KBM-7 (cell line): ENCODE results near the gene TYW5.

Source experiments
- DNase-seq: peaks from one replicate; pipeline ENCODE4 v3.0.0-alpha.2; 2015
- in situ Hi-C: fragments of 300-500 bp; cut with MboI; formaldehyde crosslinking; loops from 2 replicates; pipeline ENCODE4 v1.14.3; 2020; ENCODE audit warnings: low sequenced_read_pairs, low pct_unique_long_range_greater_than_20kb, mixed read lengths

Gene TYW5, protein sequence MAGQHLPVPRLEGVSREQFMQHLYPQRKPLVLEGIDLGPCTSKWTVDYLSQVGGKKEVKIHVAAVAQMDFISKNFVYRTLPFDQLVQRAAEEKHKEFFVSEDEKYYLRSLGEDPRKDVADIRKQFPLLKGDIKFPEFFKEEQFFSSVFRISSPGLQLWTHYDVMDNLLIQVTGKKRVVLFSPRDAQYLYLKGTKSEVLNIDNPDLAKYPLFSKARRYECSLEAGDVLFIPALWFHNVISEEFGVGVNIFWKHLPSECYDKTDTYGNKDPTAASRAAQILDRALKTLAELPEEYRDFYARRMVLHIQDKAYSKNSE

DNA sequence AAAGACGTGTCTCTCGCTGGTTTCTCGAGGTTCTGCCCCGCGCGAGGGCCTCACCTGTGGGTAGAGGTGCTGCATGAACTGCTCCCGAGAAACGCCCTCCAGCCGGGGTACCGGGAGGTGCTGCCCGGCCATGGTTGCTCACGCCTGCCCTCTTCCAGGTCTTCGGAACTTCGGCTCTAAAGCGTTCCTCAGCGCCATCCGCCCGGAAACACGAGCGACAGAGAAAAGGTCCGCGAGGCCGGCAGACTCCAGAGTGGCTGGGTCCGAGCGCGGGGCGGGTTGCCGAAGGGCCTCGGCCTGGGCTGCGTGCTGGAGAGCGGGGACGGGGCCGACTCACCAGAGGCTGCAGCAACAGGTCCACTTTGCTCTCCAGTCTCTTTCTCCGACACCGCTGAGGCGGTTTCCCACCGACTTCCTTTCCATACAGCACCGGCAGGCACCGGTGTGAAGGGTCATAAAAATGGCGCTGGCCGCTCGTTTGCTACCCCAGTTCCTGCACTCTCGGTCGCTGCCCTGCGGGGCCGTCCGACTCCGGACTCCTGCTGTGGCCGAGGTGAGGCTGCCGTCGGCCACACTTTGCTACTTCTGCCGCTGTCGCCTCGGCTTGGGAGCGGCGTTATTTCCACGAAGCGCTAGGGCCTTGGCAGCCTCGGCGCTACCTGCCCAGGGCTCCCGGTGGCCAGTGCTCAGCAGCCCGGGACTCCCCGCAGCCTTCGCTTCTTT lies at the start of gene TYW5, which contains the start of gene MAIP1:
Gene TYW5 (minus strand): TSS at position 153 of the 723 bp plus-strand sequence. CDS start 21 bp downstream, at position 132.
Gene MAIP1 (plus strand): TSS at position 244 of the 723 bp plus-strand sequence. CDS start 217 bp downstream, at position 461.
- DNase-seq, result peak; percentile 89
- in situ Hi-C loops, result no loop called here

DNA sequence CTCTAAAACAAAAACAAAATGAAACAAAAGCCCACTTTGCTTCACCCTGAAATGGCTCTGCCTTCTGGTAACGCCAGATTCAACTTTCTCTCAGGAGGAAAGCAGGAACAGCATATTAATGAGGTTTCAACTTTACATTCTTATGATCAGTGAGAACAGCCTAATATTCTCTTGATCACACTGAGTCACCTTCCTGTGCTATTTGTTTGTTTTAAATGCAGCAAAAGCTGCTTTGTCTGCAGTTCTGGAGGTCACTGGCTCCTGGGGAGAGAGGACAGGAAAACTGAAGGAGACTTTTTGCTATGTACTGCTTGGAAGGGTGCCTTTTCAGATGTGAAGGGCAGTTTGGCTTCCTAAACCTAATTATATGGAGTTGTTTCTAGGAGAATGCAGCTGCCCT lies 48.2 kb upstream of the TYW5 start:
- in situ Hi-C loops, result no loop called here
- DNase-seq, result no peak

DNA sequence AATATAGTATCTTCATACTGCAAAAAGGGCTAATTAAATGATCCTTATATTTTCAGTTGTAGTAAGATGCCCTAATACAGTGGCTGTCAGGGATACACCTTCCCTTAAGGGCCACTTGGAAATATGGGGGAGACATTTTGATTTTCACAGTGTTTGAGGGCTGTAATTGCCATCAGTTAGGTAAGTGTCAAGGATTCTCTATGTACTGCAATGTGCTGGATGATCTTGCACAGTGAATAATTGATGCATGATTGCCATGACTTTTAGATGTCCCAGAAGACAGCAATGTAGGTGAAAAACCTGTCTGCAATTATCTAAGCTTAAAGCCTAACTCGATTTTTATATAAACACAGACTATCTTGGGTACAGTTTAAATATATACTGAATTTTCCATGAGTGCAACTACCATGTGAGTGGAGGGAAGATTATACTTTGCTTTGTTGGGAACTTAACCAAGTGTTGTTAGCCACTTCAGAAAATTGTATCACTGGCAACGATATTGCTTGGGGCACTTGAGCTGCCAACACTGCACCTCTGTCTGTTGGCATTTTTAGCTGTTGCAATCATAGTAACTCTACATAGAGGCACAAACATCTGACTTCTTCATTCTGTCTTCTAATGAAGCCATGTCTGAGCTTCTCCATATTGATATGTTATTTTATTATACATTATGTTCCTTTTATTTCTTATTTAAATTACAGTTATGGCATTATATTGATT lies 45.3 kb upstream of the TYW5 start:
- in situ Hi-C loops, result no loop called here
- no peak for DNase-seq

DNA sequence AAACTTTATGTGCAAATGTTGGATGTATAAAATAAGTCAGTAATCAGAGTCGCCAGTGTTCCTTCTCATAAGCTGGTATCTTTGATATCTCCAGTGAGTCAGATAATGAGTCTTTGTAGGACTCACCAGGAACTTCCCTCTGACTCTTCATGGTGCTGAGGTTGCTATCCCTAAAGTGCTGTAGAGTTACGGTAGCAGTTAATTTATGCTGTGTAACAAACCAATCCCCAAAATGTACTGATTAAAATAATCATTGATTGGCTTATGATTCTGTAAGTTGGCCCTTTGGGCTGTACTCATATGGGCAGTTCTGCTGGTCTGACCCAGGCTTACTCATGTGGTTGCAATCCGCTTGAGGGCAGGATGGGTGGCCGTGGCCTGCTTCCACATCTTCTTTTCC lies 43.9 kb upstream of the TYW5 start:
- in situ Hi-C loops, result loop anchor here (25.0 kb wide), 1 partner anchor 713 kb away; no protein-coding TSS in a partner anchor
- no peak for DNase-seq

DNA sequence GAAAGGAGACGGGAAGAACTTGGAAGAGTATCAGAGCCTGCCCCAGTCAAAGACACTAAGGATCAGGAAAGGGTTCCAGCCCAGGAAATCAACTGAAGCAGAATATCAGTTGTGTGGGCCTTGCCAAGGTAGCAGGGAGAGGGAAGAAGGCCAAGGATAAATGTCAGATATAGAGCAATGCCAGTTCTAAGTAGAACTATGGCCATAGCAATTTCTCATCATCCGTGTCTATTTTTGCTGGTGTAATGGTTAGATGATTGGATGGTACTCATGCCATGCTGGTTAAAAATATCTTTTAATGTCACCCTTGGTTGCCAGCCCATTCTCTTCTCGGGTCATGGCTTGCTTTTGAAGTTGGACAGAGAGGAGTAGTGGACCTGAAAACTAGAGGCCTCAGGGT lies 42.0 kb upstream of the TYW5 start:
- in situ Hi-C loops, result loop anchor here (25.0 kb wide), 1 partner anchor 715 kb away; no protein-coding TSS in a partner anchor
- no peak for DNase-seq

DNA sequence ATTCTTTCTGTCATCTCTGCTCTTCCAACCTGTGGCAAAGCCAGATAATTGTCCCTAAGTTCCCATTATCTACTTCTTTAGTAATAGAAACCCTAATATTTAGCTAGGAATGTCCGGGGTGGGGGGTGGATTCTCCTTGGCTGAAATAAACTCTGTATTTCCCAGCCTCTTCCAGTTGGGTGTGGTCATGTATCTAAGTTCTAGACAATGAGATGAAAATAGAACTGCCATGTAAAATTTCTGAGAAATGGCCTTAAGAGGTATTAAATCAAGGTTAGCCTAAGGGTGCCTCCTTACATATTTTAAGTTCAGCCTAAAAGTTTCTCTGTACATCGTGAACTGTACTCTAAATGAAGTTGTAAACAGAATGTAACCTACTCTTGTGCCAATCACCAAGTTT lies 39.6 kb upstream of the TYW5 start:
- in situ Hi-C loops, result loop anchor here (25.0 kb wide), 1 partner anchor 717 kb away; no protein-coding TSS in a partner anchor
- DNase-seq, result no peak

DNA sequence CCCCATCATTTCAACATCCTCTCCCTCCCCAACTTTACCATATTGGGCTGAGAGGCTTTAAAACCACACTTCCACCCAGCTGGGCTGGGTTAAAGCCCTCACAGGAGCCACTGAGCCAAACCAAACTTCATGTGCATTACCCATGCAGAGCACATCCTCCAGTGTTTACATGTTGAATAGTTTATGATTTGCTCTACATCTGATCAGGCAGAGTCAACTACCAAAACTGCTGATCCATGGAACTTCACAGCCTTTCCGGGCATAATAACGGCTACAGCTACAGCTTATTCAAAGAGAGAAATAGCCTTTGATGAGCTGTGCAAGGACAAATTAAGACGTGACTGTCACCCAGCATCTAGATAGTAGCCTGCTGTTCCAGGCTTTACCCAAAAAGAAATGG lies 39.1 kb upstream of the TYW5 start:
- in situ Hi-C loops, result loop anchor here (25.0 kb wide), 1 partner anchor 718 kb away; no protein-coding TSS in a partner anchor
- DNase-seq, result no peak

DNA sequence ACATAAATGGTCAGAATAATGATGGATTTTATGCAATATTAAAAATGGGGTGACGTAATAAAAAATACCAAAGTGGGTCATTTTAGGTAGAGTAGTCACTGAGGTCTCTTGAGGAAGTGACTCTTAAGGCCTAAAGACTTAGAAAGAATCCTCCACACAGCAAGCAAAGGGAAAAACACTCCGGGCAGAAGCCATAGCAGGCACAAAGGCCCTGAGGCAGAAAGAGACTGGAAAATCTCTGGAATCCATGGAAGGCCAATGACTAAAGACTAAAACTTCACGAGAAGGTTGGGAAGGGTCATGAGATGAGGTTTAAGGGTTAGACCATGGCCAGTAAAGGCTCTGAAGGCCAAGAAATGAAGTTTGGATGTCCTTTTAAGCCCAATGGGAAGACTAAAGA lies 37.0 kb upstream of the TYW5 start:
- no peak for DNase-seq
- in situ Hi-C loops, result loop anchor here (25.0 kb wide), 1 partner anchor 720 kb away; no protein-coding TSS in a partner anchor

DNA sequence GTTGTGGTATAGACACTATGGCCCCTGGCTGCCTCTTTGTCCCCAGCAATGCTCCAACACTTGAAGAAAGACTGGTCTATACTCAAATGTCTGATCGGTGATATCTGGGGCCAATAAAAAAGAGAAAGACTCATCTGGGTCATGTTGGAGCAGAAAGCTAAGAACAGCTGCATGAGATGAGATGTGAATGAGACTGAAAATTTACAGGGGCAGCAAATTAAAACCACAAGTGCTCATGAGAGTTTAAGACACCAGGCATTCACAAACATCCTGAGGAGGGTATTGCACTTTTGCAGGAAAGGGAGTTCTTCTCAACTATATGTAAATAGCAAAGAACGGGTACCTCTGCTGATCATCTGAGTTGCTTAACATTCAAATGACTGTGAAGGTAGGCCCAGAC lies 36.4 kb upstream of the TYW5 start:
- in situ Hi-C loops, result loop anchor here (25.0 kb wide), 1 partner anchor 721 kb away; no protein-coding TSS in a partner anchor
- DNase-seq, result no peak

DNA sequence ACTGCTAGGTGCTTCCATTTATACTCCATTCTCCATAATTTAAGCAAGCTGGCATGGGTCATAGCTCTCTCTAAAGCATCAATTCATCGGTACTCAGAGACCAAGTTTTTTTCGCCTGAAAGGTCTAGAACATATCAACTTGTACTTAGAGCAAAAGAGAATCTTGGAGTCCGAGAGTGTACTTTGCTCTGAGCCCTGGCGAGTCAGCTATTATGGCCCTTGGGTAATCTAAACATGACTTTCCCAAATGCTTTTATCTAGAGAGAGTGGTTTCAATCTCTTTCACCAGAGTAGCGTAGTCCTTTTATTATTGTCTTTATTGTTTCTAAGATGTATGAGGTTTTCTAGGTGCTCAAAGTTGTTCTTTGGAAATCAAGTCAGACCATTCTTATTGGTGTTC lies 34.5 kb upstream of the TYW5 start:
- DNase-seq, result no peak
- in situ Hi-C loops, result loop anchor here (25.0 kb wide), 1 partner anchor 722 kb away; no protein-coding TSS in a partner anchor

DNA sequence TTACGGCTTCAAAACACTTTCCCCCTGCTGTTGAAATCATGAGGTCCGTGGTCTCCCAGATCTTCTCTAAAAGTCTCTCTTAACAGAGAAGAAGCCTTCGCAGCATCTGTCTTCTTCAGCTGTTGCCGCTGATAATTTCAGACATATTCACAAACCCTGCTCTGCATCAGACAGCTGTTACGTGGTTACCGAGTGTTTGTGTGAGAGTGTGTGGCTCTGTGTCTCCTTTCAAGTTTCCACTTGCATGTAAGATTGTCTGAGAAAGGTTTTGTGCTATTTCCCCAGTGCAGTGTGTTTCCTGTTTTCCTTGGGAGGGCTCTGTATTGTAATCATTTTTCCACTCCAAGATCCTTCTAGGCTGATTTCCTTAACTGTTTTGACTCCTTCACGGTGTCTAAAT lies 32.9 kb upstream of the TYW5 start:
- DNase-seq, result peak; percentile 60

DNA sequence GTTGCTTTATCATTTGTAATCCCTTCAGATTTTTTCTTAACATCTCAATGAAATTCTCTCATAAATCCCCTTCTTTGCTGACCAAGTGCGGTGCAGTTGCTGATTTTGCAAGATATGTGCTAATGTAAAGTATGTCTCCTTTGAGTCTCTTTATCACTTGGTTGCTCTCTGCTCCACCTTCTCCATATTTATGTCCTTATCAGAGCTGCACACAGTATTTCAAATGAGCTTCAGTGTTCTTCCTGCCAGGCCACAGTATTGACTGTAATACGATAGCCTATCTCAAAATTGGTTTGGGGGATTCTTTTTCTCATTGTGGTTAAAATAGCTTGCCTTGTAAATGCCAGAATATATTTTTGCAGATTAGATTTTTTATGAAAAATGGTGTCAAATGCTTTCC lies 32.3 kb upstream of the TYW5 start:
- DNase-seq, result peak; percentile 45
- in situ Hi-C loops, result loop anchor here (25.0 kb wide), 1 partner anchor 725 kb away; no protein-coding TSS in a partner anchor

More for the DNA sequence above, 32.9 kb upstream of the TYW5 start:
- in situ Hi-C loops, result loop anchor here (25.0 kb wide), 1 partner anchor 724 kb away; no protein-coding TSS in a partner anchor

DNA sequence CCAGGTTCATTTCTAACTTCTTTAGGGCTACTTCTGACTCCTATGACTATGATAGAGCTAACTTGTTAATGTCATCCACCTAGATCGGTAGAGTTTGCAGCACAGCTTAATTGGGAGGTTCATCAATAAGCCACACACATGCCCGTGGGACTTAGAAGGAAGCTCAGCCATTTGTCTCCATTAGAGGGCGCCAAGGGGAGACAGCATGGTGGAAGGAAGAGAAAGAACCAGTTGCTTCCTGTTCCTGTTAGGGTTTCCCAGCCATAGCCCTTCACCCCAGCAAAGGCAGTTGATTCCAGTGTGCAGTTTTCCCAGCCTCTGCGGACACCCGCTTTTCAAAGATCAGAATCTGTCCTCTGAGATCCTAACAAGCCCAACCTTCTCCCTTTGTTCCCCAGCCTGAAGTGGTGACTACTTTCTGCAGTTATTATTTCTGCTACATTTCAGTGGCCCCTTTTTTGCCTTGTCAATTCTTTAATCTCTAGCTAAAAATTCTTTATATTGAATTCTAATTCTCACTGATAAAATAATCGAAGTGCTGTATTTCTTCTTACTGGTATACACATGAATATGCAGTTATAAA lies 30.4 kb upstream of the TYW5 start:
- DNase-seq, result peak; percentile 84
- in situ Hi-C loops, result loop anchor here (25.0 kb wide), 1 partner anchor 727 kb away; no protein-coding TSS in a partner anchor

DNA sequence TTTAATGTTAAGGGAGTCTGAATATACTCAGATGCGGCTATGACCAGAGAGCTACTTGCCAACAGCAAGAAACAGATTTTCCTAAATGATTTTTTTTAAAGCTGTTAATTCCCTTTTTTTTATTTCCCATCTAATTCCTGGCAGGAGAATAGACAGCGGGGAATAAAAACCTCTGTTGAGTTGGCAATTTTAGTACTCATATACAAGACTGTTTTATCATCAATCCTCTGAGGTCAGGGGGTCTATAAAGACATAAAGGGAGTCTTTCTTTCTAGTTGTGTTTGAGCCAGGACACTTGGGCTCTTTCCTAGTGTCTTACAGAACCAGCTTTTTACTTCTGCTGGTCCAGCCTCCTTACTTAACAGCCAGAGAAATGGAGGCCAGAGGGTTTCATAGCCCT lies 29.5 kb upstream of the TYW5 start:
- in situ Hi-C loops, result loop anchor here (25.0 kb wide), 1 partner anchor 728 kb away; no protein-coding TSS in a partner anchor

DNA sequence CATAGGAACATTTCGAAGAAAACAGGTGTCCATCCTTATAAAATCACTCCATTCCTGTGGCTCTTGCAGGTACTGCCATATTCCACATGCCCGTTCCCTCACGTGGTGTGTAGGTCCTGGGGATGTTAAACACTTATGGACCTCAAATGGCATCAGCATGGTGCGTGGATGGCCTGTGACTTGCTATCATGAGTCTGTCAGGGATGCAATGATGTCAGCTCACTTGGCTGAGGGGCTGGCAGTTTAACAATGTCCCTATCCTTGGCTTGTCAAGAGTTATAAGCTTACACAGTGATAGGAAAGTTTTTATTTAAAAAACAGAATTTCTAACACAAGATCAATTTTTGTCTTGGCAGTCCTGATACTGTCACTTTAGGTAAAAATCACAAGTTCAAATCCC lies 28.9 kb upstream of the TYW5 start:
- in situ Hi-C loops, result loop anchor here (25.0 kb wide), 1 partner anchor 728 kb away; no protein-coding TSS in a partner anchor

More for the DNA sequence above, 29.5 kb upstream of the TYW5 start:
- no peak for DNase-seq

DNA sequence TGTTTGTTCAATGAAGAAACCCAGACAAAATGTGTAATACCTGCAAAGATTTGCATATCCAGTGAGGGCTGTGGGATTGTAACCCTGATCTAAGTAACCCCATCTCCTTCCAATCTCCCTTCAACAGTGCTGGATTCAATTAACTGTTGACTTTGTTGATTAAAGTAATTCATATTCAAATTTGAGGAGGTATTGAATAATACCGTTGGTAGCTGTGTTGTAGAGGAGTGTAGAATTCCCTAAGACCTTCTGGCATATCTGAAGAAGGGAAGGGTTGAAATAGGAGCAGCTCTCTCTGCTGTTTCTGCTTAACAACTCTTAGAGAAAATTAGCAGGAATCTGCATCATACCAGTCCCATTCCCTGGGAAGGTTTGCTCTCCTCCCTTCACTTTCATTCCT lies 28.2 kb upstream of the TYW5 start:
- in situ Hi-C loops, result loop anchor here (25.0 kb wide), 1 partner anchor 729 kb away; no protein-coding TSS in a partner anchor
- no peak for DNase-seq

More for the DNA sequence above, 28.9 kb upstream of the TYW5 start:
- DNase-seq, result no peak

DNA sequence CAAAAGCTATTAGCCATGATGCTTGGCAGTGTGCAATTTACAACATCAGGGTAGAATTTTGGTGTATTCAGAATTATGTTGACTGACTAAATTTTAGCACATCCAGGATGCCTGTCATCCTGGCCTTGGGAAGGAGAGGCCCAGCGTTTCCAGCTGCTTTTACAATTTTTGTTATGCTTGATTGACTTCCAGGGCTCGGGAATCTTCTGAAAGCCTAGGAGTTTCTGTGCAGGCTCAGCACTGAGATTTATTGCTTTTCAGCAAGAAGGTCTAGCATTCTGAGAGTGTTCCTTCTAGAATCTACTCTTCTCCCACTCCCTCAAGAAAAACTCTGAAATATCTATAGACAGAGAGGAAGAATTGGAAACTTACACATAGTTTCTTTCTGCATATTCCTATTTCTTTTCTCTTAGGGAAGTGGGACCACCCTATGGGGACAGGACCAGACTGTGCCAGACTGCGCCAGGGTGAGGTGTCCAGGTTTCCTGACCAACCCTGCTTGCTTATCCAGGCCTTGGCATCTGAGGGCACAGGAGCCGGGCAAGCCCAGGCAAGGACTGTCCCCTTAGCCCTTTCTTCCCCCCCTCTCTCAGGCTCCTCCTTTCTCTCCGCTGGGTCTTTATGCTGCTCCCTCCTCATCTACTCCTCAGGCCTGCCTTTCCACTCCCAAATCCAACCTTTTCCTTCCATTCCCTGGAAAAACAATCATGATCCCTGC lies 27.0 kb upstream of the TYW5 start:
- in situ Hi-C loops, result loop anchor here (25.0 kb wide), 1 partner anchor 730 kb away; no protein-coding TSS in a partner anchor
- no peak for DNase-seq
